Pancreas (tissue), 10 donors: ENCODE data around the gene CBFA2T2. TPM values are rescaled to one million over a fixed set of nuclear protein-coding genes. Genes with fewer than 3 reads are reported as not detected.
A peak's percentile ranks its signal among the peaks of the same experiment; 100 is the strongest.

Experiments
- ATAC-seq, 4 donors: fragments of 200-7000 bp; cut with Tn5 transposase; one replicate each; pipeline versions ENCODE4 v1.8.0 to v1.9.1; 2020; ENCODE audit warnings: mild to moderate bottlenecking in 4 of 4, moderate library complexity in 4 of 4
- DNase-seq, 6 donors: peaks; one replicate each; pipeline ENCODE4 v3.0.0-alpha.2; 2020
- FAIRE-seq: peaks from 2 replicates; lab custom pipeline; 2012; peaks lifted over from hg19 to GRCh38; lab: Jason Lieb, UNC
- H3K27ac ChIP-seq, 4 donors: fragments of 200-600 bp; sonication (generic); 1 replicate in 3 of 4; 2 replicates in 1 of 4; pipeline versions ENCODE4 v1.5.0 to v1.8.0; 2020
- H3K27me3 ChIP-seq, 4 donors: fragments of 200-600 bp; one replicate each; pipeline ENCODE4 v1.8.0; 2021
- H3K36me3 ChIP-seq, 3 donors: fragments of 200-600 bp; sonication (generic) in 1 of 3; one replicate each; pipeline versions ENCODE4 v1.5.0 to v1.8.0; 2020 to 2021
- H3K4me1 ChIP-seq, 3 donors: fragments of 200-600 bp; one replicate each; pipeline ENCODE4 v1.8.0; 2021
- H3K4me3 ChIP-seq, 4 donors: fragments of 200-600 bp; sonication (generic) in 2 of 4; one replicate each; pipeline versions ENCODE4 v1.5.0 to v1.8.0; 2020 to 2021
- H3K9me3 ChIP-seq, 4 donors: fragments of 200-600 bp; one replicate each; pipeline ENCODE4 v1.8.0; 2021
- CTCF ChIP-seq, 4 donors: fragments of 200-600 bp; sonication (generic) in 3 of 4; IDR thresholded peaks; one replicate each; pipeline versions ENCODE4 v1.5.0 to v1.8.0; 2021; ENCODE audit warnings: antibody characterized with exemption in 4 of 4
- WGBS, 2 donors: extraction: QIAGEN DNeasy Blood & Tissue Kit; methylation state at CpG; one replicate each; pipeline ENCODE4 v1.1.7; 2013; 5-methylcytosine and 5-hydroxymethylcytosine counted together
- intact Hi-C, 3 donors: fragments of 100-400 bp; cut with DNase I; formaldehyde crosslinking; loops; one replicate each; pipeline versions ENCODE4 v1.11.1 to v1.14.2; 2022
- polyA plus RNA-seq, 2 donors: library from polyadenylated mRNA; stranded (reverse); fragments of 200-250 nt; gene quantifications; one replicate each; pipeline ENCODE4 v1.2.3, GENCODE V29; 2013
- total RNA-seq, 6 donors: library from RNA; stranded (reverse); fragmentation: NEBNext Ultra II Directional in 4 of 6; extraction: Animal tissue kit (Norgen Biotek cat#: 25700) in 4 of 6; gene quantifications; one replicate each; pipeline versions ENCODE4 v1.2.1 to v1.2.4, GENCODE V29; 2021 to 2023
- donor health status: healthy with polysubstance abuse.
- donor health status: DM: no; HTN: no; CAD: no; lungs with moderate emphysema.
- donor health status: DM: no; HTN: no; CAD: no.
- donor health status: control.
- donor health status: control.
- donor health status: Bipolar disorder and iron deficiency.
- donor health status: DM: yes; HTN: yes; CAD: no.
- donor health status: DM: no; HTN: no; CAD: no.
- donor health status: DM: no; HTN: no; CAD: no.
- donor health status: DM: yes; HTN: yes; CAD: no.

CBFA2T2 gene
- total and polyA plus RNA-seq, 8 donors = 4.7 to 11.6 (median 7.5) TPM

- no peak for TF ChIP-seq CTCF (IDR thresholded peaks at IDR 0.05)
- H3K27ac ChIP-seq = no peak overlapping the region
- 72 to 77% methylated on average over 6 of the region's 6 CpGs for WGBS, 2 donors
Measured at GRCh38 chr20:33670715-33671499, 181.0 kb downstream of the CBFA2T2 start.

GRCh38 chr20:33671573-33672288 is 181.8 kb downstream of the CBFA2T2 start:
- Histone ChIP-seq H3K4me1 (peaks cover 0 to 9% (median 0%) of the 10 kb centered on the region in 3 donors), H3K36me3 (no peaks in the 10 kb centered on the region), H3K27me3 (no peaks in the 10 kb centered on the region), H3K4me3 (no peak overlapping the region), H3K9me3 (no peaks in the 10 kb centered on the region), H3K27ac (no peak overlapping the region)
- FAIRE-seq = no peak
- no peak for DNase-seq
- no peak for TF ChIP-seq CTCF (IDR thresholded peaks at IDR 0.05)
- WGBS, 2 donors = 84% methylated on average over 8 of the region's 8 CpGs
- intact Hi-C loops = loop anchor here in 2 of 3 donors (5.0 to 10.0 kb wide), 2 partner anchors 133 to 219 kb away; no protein-coding TSS in a partner anchor
- no peak for ATAC-seq

More at GRCh38 chr20:33670715-33671499, 181.0 kb downstream of the CBFA2T2 start:
- Histone ChIP-seq H3K4me3 (no peak overlapping the region), H3K36me3 (no peaks in the 10 kb centered on the region), H3K4me1 (peaks cover 0 to 13% (median 6%) of the 10 kb centered on the region in 3 donors), H3K27me3 (no peaks in the 10 kb centered on the region), H3K9me3 (no peaks in the 10 kb centered on the region)
- peak in 1 of 6 donors; percentile 4 for DNase-seq
- ATAC-seq = no peak
- intact Hi-C loops = loop anchor here in 2 of 3 donors (5.0 to 10.0 kb wide), 2 partner anchors 134 to 219 kb away; no protein-coding TSS in a partner anchor
- FAIRE-seq = no peak

- no peaks in the 10 kb centered on the region for H3K36me3 ChIP-seq
- no peaks in the 10 kb centered on the region for H3K27me3 ChIP-seq
- 56 to 60% methylated on average over 17 of the region's 17 CpGs for WGBS, 2 donors
- intact Hi-C loops = loop anchor here in 2 of 3 donors (5.0 to 10.0 kb wide), 2 partner anchors 132 to 220 kb away; no protein-coding TSS in a partner anchor
- peaks cover 0 to 9% (median 0%) of the 10 kb centered on the region in 3 donors for H3K4me1 ChIP-seq
- H3K9me3 ChIP-seq = no peaks in the 10 kb centered on the region
- TF ChIP-seq CTCF (IDR thresholded peaks at IDR 0.05) = no peak
- H3K27ac ChIP-seq = no peak overlapping the region
- peak overlapping the region in 2 of 4 donors; percentile 72 to 73 for H3K4me3 ChIP-seq
- DNase-seq (peak in 2 of 6 donors; percentile 7 to 39), ATAC-seq (no peak), FAIRE-seq (no peak)
Measured at GRCh38 chr20:33672426-33673113, 182.7 kb downstream of the CBFA2T2 start.

GRCh38 chr20:33673114-33673409 is 183.2 kb downstream of the CBFA2T2 start:
- no peak for FAIRE-seq
- H3K4me3 ChIP-seq = peak overlapping the region in 2 of 4 donors; percentile 72 to 73
- WGBS, 2 donors = 39 to 71% methylated on average over 4 of the region's 4 CpGs
- DNase-seq = peak in 1 of 6 donors; percentile 4
- no peaks in the 10 kb centered on the region for H3K9me3 ChIP-seq
- no peak overlapping the region for H3K27ac ChIP-seq
- no peaks in the 10 kb centered on the region for H3K36me3 ChIP-seq
- TF ChIP-seq CTCF (IDR thresholded peaks at IDR 0.05) = no peak
- intact Hi-C loops = loop anchor here in 2 of 3 donors (5.0 to 10.0 kb wide), 2 partner anchors 132 to 221 kb away; no protein-coding TSS in a partner anchor
- H3K27me3 ChIP-seq = no peaks in the 10 kb centered on the region
- peaks cover 0 to 9% (median 0%) of the 10 kb centered on the region in 3 donors for H3K4me1 ChIP-seq
- ATAC-seq = no peak
